K562 (cell line): ENCODE results near the gene MCL1. TPM values are rescaled to one million over a fixed set of nuclear protein-coding genes. Genes with fewer than 3 reads are reported as not detected.

Experiments
- BCOR ChIP-seq: fragments of 450-650 bp; IDR thresholded peaks from 2 replicates; pipeline ENCODE4 v1.6.1; 2016
- BRD9 ChIP-seq: fragments of 450-650 bp; IDR thresholded peaks from 2 replicates; pipeline ENCODE4 v1.6.1; 2018; ENCODE audit warnings: low read depth; ENCODE audit not compliant: partially characterized antibody
- ESRRA ChIP-seq: fragments of 450-650 bp; IDR thresholded peaks from 2 replicates; pipeline ENCODE4 v1.6.1; 2014; ENCODE audit warnings: low read depth, mild to moderate bottlenecking, moderate library complexity, borderline replicate concordance
- JUNB ChIP-seq: fragments of 450-650 bp; formaldehyde crosslinking; conservative IDR thresholded peaks from 2 replicates; pipeline ENCODE4 v1.4.0; 2020; ENCODE audit warnings: mild to moderate bottlenecking
- MEIS2 ChIP-seq: fragments of 450-650 bp; IDR thresholded peaks from 2 replicates; pipeline ENCODE4 v1.6.1; 2014; ENCODE audit warnings: mild to moderate bottlenecking; ENCODE audit not compliant: partially characterized antibody
- MYBL2 ChIP-seq, 2 experiments: fragments of 450-650 bp in 1 of 2; sonication (generic) in 1 of 2; formaldehyde crosslinking in 1 of 2; IDR thresholded peaks; 2 replicates each; pipeline versions ENCODE4 v1.6.1 to v1.8.1; 2017 to 2022; ENCODE audit warnings: borderline replicate concordance in 1 of 2, inconsistent platforms in 1 of 2, low read depth in 1 of 2, mild to moderate bottlenecking in 1 of 2, missing genetic modification reagents in 1 of 2, moderate library complexity in 1 of 2
- NFIC ChIP-seq: fragments of 450-650 bp; IDR thresholded peaks from 2 replicates; pipeline ENCODE4 v1.6.1; 2017; ENCODE audit warnings: mild to moderate bottlenecking, inconsistent platforms
- NFRKB ChIP-seq: fragments of 450-650 bp; IDR thresholded peaks from 2 replicates; pipeline ENCODE4 v1.6.1; 2016; ENCODE audit warnings: low read depth
- PCBP1 ChIP-seq: fragments of 200-400 bp; formaldehyde crosslinking; IDR thresholded peaks from 2 replicates; pipeline ENCODE4 v1.6.1; 2018; ENCODE audit warnings: mild to moderate bottlenecking, low read depth, low read length; ENCODE audit not compliant: poor library complexity, severe bottlenecking
- POLR2G ChIP-seq: fragments of 200-400 bp; formaldehyde crosslinking; IDR thresholded peaks from 2 replicates; pipeline ENCODE4 v1.6.1; 2017; ENCODE audit warnings: low read depth, mild to moderate bottlenecking, antibody characterized with exemption, low read length, moderate library complexity
- PTBP1 ChIP-seq: fragments of 200-400 bp; formaldehyde crosslinking; IDR thresholded peaks from 2 replicates; pipeline ENCODE4 v1.6.1; 2017; ENCODE audit warnings: low read depth, low read length
- RBM17 ChIP-seq: fragments of 200-400 bp; formaldehyde crosslinking; IDR thresholded peaks from 2 replicates; pipeline ENCODE4 v1.6.1; 2017; ENCODE audit warnings: low read depth, mild to moderate bottlenecking, low read length, borderline replicate concordance
- SP1 ChIP-seq: sonication (generic); formaldehyde crosslinking; IDR thresholded peaks from 2 replicates; pipeline ENCODE4 v1.8.1; 2022; ENCODE audit warnings: mild to moderate bottlenecking, missing genetic modification reagents
- SUPT5H ChIP-seq: fragments of 450-650 bp; IDR thresholded peaks from 2 replicates; pipeline ENCODE4 v1.6.1; 2016
- TOE1 ChIP-seq, 2 experiments: fragments of 450-650 bp in 1 of 2; sonication (generic) in 1 of 2; formaldehyde crosslinking in 1 of 2; IDR thresholded peaks; 2 replicates each; pipeline versions ENCODE4 v1.7.1 to v1.8.0; 2016 to 2022; ENCODE audit warnings: borderline replicate concordance in 2 of 2, mild to moderate bottlenecking in 2 of 2, antibody characterized with exemption in 1 of 2, inconsistent platforms in 1 of 2, low read depth in 1 of 2, missing genetic modification reagents in 1 of 2, moderate library complexity in 1 of 2
- ZBED1 ChIP-seq: IDR thresholded peaks from 2 replicates; pipeline ENCODE4 v1.6.1; 2014
- ZNF124 ChIP-seq: sonication (generic); formaldehyde crosslinking; IDR thresholded peaks from 2 replicates; pipeline ENCODE4 v1.8.1; 2022; ENCODE audit warnings: missing genetic modification reagents
- ZNF143 ChIP-seq: sonication (generic); formaldehyde crosslinking; IDR thresholded peaks from 2 replicates; pipeline ENCODE4 v1.9.0; 2022; ENCODE audit warnings: mild to moderate bottlenecking, missing genetic modification reagents
- ZSCAN29 ChIP-seq: fragments of 450-650 bp; IDR thresholded peaks from 2 replicates; pipeline ENCODE4 v1.6.1; 2017
- polyA plus RNA-seq, 8 experiments: library from polyadenylated mRNA; depleted of rRNA in 4 of 8; stranded (reverse) in 5 of 8; unstranded in 3 of 8; fragments of >200 nt; fragmentation: Nextera tagmentation in 2 of 8; fragmentation: Illumina TruSeq in 1 of 8; extraction: Ambion mirVana in 2 of 8; extraction: Trizol in 1 of 8; gene quantifications; 2 replicates each; pipeline versions ENCODE4 v1.2.1 to v1.2.3, GENCODE V29; 2011 to 2014; ENCODE audit warnings: inconsistent platforms in 1 of 8, missing spikeins in 1 of 8
- total RNA-seq, 7 experiments: library from RNA; depleted of rRNA in 6 of 7; stranded (reverse); fragments of >200 nt in 6 of 7; fragmentation: Illumina TruSeq in 2 of 7; extraction: Trizol in 2 of 7; gene quantifications; 2 replicates each; pipeline versions ENCODE4 v1.2.1 to v1.2.3, GENCODE V29; 2011 to 2021; ENCODE audit warnings: low replicate concordance in 1 of 7
- TF ChIP-seq, protein P1 (sequence below): fragments of 250-450 bp; sonication (Bioruptor Pico); IDR thresholded peaks from 2 replicates; pipeline ENCODE4 v1.9.0; 2021; ENCODE audit warnings: mild to moderate bottlenecking, inconsistent platforms
- TF ChIP-seq, protein P2 (sequence below): IDR thresholded peaks from 2 replicates; pipeline ENCODE4 v1.6.1; 2012; ENCODE audit warnings: low read depth, low read length, improper control_type of control experiment, borderline replicate concordance
- TF ChIP-seq, protein P3 (sequence below), 3 experiments: IDR thresholded peaks in 2 of 3; conservative IDR thresholded peaks in 1 of 3; 2 replicates each; pipeline ENCODE4 v1.5.1; 2011 to 2012; ENCODE audit warnings: low read length in 3 of 3, mild to moderate bottlenecking in 3 of 3, control low read depth in 2 of 3, improper control_type of control experiment in 1 of 3, inconsistent platforms in 1 of 3, low read depth in 1 of 3, mixed read lengths in 1 of 3, moderate library complexity in 1 of 3; ENCODE audit not compliant: insufficient read depth in 2 of 3

MCL1 gene
- total and polyA plus RNA-seq, 9 of the 15 experiments (the other 6 are each of a cell fraction or from before 2014, with no cell fraction given), result 27.1 to 224 (median 138) TPM

- TF ChIP-seq, protein P1, sequence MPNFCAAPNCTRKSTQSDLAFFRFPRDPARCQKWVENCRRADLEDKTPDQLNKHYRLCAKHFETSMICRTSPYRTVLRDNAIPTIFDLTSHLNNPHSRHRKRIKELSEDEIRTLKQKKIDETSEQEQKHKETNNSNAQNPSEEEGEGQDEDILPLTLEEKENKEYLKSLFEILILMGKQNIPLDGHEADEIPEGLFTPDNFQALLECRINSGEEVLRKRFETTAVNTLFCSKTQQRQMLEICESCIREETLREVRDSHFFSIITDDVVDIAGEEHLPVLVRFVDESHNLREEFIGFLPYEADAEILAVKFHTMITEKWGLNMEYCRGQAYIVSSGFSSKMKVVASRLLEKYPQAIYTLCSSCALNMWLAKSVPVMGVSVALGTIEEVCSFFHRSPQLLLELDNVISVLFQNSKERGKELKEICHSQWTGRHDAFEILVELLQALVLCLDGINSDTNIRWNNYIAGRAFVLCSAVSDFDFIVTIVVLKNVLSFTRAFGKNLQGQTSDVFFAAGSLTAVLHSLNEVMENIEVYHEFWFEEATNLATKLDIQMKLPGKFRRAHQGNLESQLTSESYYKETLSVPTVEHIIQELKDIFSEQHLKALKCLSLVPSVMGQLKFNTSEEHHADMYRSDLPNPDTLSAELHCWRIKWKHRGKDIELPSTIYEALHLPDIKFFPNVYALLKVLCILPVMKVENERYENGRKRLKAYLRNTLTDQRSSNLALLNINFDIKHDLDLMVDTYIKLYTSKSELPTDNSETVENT (CRISPR knock-in tag), result peak; percentile 54; the same call in 1 of the 2 replicates
- TF ChIP-seq SUPT5H (peak; percentile 29), PCBP1 (peak; percentile 17), RBM17 (no peak), BRD9 (peak; percentile 53), PTBP1 (peak; percentile 11; the same call in 1 of the 2 replicates), ZSCAN29 (0 out of 2 replicates have a peak, but pooled peaks have one; percentile 39), TOE1 (IDR thresholded peaks at IDR 0.05; ENCODE audit: borderline replicate concordance) (peak; percentile 55), TOE1 (CRISPR knock-in tag; IDR thresholded peaks at IDR 0.05; ENCODE audit: borderline replicate concordance, low read depth) (no peak), ZNF124 (CRISPR knock-in tag) (no peak), ZBED1 (0 out of 2 replicates have a peak, but pooled peaks have one; percentile 10), JUNB (CRISPR knock-in tag) (0 out of 2 replicates have a peak, but pooled peaks have one; percentile 45), NFIC (peak; percentile 60), BCOR (no peak), ZNF143 (CRISPR knock-in tag) (no peak), MEIS2 (peak; percentile 11), MYBL2 (IDR thresholded peaks at IDR 0.05; ENCODE audit: low read depth) (no peak), MYBL2 (CRISPR knock-in tag; IDR thresholded peaks at IDR 0.05; ENCODE audit: borderline replicate concordance) (no peak), POLR2G (peak; percentile 69), NFRKB (peak; percentile 64; the same call in 1 of the 2 replicates), ESRRA (0 out of 2 replicates have a peak, but pooled peaks have one; percentile 7), SP1 (CRISPR knock-in tag) (peak; percentile 64)
- TF ChIP-seq, protein P2, sequence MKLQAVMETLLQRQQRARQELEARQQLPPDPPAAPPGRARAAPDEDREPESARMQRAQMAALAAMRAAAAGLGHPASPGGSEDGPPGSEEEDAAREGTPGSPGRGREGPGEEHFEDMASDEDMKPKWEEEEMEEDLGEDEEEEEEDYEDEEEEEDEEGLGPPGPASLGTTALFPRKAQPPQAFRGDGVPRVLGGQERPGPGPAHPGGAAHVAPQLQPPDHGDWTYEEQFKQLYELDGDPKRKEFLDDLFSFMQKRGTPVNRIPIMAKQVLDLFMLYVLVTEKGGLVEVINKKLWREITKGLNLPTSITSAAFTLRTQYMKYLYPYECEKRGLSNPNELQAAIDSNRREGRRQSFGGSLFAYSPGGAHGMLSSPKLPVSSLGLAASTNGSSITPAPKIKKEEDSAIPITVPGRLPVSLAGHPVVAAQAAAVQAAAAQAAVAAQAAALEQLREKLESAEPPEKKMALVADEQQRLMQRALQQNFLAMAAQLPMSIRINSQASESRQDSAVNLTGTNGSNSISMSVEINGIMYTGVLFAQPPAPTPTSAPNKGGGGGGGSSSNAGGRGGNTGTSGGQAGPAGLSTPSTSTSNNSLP, result no peak
- TF ChIP-seq, protein P3, sequence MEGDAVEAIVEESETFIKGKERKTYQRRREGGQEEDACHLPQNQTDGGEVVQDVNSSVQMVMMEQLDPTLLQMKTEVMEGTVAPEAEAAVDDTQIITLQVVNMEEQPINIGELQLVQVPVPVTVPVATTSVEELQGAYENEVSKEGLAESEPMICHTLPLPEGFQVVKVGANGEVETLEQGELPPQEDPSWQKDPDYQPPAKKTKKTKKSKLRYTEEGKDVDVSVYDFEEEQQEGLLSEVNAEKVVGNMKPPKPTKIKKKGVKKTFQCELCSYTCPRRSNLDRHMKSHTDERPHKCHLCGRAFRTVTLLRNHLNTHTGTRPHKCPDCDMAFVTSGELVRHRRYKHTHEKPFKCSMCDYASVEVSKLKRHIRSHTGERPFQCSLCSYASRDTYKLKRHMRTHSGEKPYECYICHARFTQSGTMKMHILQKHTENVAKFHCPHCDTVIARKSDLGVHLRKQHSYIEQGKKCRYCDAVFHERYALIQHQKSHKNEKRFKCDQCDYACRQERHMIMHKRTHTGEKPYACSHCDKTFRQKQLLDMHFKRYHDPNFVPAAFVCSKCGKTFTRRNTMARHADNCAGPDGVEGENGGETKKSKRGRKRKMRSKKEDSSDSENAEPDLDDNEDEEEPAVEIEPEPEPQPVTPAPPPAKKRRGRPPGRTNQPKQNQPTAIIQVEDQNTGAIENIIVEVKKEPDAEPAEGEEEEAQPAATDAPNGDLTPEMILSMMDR (IDR thresholded peaks at IDR 0.05 in 2 of 3, conservative IDR thresholded peaks at IDR 0.05 in 1 of 3; ENCODE audit: insufficient read depth in 2 of 3, low read depth in 1 of 3, low read length in 3 of 3), result peak in 2 of 3 experiments; percentile 23 to 27; a peak in 1 of 6 replicates
These were observed 18.0 kb downstream of the MCL1 start (continued) for GRCh38 chr1:150561254-150561973.
